ENCODE results near the gene NFU1. TPM values are rescaled to one million over a fixed set of nuclear protein-coding genes. Genes with fewer than 3 reads are reported as not detected.

The NFU1 gene
- polyA plus RNA-seq, 1 of the 3 experiments (the other 2 are of a cell fraction): 23.5 TPM

GRCh38 chr2:69400121-69400520 lies 37.1 kb downstream of the NFU1 start (continued):
- TF ChIP-seq PBX3 (IDR thresholded peaks at IDR 0.05) (no peak), FOSL2 (IDR thresholded peaks at IDR 0.05; ENCODE audit: borderline replicate concordance, low read depth) (no peak), SIN3A (IDR thresholded peaks at IDR 0.05; ENCODE audit: borderline replicate concordance, low read depth, low read length) (no peak), MEF2A (IDR thresholded peaks at IDR 0.05; ENCODE audit: borderline replicate concordance, low read depth) (no peak)

DNA sequence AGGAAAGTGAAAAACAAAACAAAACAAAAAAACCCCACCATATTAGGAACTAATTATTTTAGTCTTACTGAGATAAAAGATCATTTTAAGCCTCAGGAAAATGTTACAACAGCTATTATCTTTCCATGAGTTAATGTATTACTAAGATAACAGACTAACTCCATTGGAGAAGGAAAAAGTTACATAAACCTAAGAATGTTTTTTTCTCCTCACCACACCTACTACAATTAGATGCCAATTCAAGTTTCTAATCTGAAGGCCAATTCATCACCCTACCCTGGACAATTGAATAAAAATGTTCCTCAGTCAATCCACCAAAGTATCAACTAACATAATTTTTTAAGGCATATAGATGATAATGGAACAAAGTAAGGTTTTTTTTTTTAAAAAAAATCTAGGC lies 40.0 kb downstream of the NFU1 start:
- CTCF ChIA-PET: no interaction called here
- Histone ChIP-seq H3K27me3 (ENCODE audit: insufficient read depth) (no peaks in the 10 kb centered on the region), H3K27ac (ENCODE audit: low read depth in 2 of 2, low read length in 1 of 2) (no peak overlapping the region), H3K4me1 (ENCODE audit: control insufficient read depth in 1 of 2, insufficient read depth in 2 of 2, low read depth in 1 of 2, low read length in 1 of 2) (no peaks in the 10 kb centered on the region), H3K9ac (no peak overlapping the region), H3K9me2 (no peaks in the 10 kb centered on the region), H3K36me3 (replicated peaks in 1 of 2; ENCODE audit: control insufficient read depth in 1 of 2, insufficient read depth in 2 of 2, low read length in 1 of 2) (peaks cover 12 to 44% of the 10 kb centered on the region in 2 experiments), H3K4me2 (no peak overlapping the region), H2AFZ (ENCODE audit: low read depth) (no peak overlapping the region), H4K20me1 (ENCODE audit: insufficient read depth) (no peaks in the 10 kb centered on the region), H3K79me2 (ENCODE audit: insufficient read depth) (no peaks in the 10 kb centered on the region), H3K4me3 (ENCODE audit: low read depth in 2 of 2, low read length in 1 of 2) (no peak overlapping the region), H3F3A (replicated peaks; ENCODE audit: insufficient read depth) (peaks cover 13% of the 10 kb centered on the region), H3K9me3 (no peaks in the 10 kb centered on the region)
- POLR2A ChIA-PET: no interaction called here
- DNase-seq: no peak
- TF ChIP-seq RFX5 (IDR thresholded peaks at IDR 0.05; ENCODE audit: low read length) (no peak), FOSL2 (IDR thresholded peaks at IDR 0.05; ENCODE audit: borderline replicate concordance, low read depth) (no peak), EZH2phosphoT487 (IDR thresholded peaks at IDR 0.05; ENCODE audit: borderline replicate concordance, low read depth) (no peak), MXI1 (IDR thresholded peaks at IDR 0.05; ENCODE audit: low read depth, low read length) (no peak), NRF1 (IDR thresholded peaks at IDR 0.05; ENCODE audit: low read depth, low read length) (no peak), GATA2 (CRISPR knock-in tag; IDR thresholded peaks at IDR 0.05) (no peak), PBX3 (IDR thresholded peaks at IDR 0.05) (no peak), TEAD4 (IDR thresholded peaks at IDR 0.05; ENCODE audit: borderline replicate concordance, insufficient read depth) (no peak), FOXM1 (IDR thresholded peaks at IDR 0.05; ENCODE audit: low read depth) (no peak), TAF1 (IDR thresholded peaks at IDR 0.05; ENCODE audit: borderline replicate concordance, low read depth, low read length) (no peak), RCOR1 (IDR thresholded peaks at IDR 0.05; ENCODE audit: low read length) (no peak), REST (IDR thresholded peaks at IDR 0.05; ENCODE audit: low read depth, low read length) (no peak), CHD2 (IDR thresholded peaks at IDR 0.05; ENCODE audit: low read length, partially characterized antibody) (no peak), RXRA (IDR thresholded peaks at IDR 0.05; ENCODE audit: borderline replicate concordance, low read depth) (no peak), IRF3 (IDR thresholded peaks at IDR 0.05; ENCODE audit: low read depth, low read length) (no peak), SIN3A (IDR thresholded peaks at IDR 0.05; ENCODE audit: borderline replicate concordance, low read depth, low read length) (no peak), TCF12 (IDR thresholded peaks at IDR 0.05) (no peak)
- TF ChIP-seq, protein P1, sequence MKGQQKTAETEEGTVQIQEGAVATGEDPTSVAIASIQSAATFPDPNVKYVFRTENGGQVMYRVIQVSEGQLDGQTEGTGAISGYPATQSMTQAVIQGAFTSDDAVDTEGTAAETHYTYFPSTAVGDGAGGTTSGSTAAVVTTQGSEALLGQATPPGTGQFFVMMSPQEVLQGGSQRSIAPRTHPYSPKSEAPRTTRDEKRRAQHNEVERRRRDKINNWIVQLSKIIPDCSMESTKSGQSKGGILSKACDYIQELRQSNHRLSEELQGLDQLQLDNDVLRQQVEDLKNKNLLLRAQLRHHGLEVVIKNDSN (IDR thresholded peaks at IDR 0.05; ENCODE audit: borderline replicate concordance, low read depth): no peak
- TF ChIP-seq, protein P2, sequence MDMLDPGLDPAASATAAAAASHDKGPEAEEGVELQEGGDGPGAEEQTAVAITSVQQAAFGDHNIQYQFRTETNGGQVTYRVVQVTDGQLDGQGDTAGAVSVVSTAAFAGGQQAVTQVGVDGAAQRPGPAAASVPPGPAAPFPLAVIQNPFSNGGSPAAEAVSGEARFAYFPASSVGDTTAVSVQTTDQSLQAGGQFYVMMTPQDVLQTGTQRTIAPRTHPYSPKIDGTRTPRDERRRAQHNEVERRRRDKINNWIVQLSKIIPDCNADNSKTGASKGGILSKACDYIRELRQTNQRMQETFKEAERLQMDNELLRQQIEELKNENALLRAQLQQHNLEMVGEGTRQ (IDR thresholded peaks at IDR 0.05; ENCODE audit: borderline replicate concordance, low read depth, low read length): no peak

Data from SK-N-SH (cell line).